H54 (cell line): ENCODE measurements around the gene CUL3.

Experiments
- DNase-seq: peaks from one replicate; pipeline ENCODE4 v3.0.0; 2011; ENCODE audit warnings: low spot score, mixed read lengths; ENCODE audit not compliant: insufficient read length
- FAIRE-seq: peaks from 3 replicates; lab custom pipeline; 2011; peaks lifted over from hg19 to GRCh38; lab: Jason Lieb, UNC
- POLR2A ChIP-seq: IDR thresholded peaks from 2 replicates; pipeline ENCODE4 v1.6.1; 2011; ENCODE audit warnings: low read depth, mild to moderate bottlenecking, low read length

CUL3 gene

DNA sequence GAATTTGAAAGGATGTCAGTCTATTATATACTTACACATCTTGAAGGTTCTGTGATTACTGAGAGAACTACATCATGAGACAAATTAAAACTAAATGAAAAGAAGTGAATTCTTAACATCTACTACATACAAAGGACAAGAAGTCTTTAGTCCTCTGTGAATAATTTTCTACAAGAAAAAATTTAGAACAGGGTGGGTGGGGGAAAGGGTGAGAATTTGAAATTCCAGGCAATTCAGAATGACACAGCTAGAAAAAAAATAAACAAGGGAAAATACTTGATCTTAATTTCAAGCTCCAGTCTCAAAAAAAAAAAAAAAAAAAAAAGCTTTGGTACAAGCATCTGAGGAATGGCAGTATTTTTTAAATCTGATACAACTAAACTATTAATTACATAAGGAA, 15.5 kb downstream of the CUL3 start:
- DNase-seq (no peak), FAIRE-seq (no peak)
- TF ChIP-seq POLR2A: no peak

DNA sequence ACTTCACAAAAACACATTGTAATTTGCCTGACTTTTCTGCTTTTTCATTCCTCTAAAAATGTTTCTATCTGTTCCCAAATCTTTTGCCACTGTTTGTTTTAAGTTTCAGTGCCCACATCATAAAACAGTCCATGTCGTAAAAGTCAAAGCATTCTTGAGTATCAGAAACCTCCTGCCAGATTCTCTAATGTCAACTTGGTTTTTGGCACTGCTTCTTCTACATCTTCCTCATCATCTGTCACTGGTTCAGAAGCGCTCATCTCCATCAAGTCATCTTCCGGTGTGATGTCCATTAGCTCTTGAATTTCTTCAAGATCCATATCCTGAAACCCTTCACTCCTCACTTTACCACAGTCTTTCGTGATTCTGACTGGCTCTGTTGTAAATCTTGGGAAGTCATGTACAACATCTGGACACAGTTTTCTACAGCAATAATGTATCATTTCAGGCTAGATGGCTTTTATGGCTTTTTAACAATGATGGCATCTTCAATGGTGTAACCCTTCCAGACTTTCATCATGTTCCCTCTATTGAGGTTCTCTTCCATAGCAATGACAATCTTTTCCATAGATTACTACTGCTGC, 19.6 kb downstream of the CUL3 start:
- FAIRE-seq (no peak), DNase-seq (no peak)
- TF ChIP-seq POLR2A: no peak

DNA sequence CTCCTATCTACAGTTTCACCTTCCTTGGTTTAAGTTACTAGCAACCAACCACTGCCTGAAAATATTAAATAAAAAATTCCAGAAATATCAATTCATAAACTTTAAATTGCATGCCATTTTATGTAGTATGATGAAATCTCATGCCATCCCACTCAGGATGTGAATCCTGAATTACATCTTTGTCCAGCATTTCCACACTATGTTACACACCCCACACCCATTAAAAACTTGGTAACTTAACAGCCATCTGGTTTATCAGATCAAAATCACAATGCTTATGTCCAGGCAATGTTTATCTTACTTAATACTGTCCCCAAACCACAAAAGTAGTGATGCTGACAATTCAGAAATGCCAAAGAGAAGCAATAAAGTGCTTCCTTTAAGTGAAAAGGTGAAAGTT, 21.6 kb downstream of the CUL3 start:
- no peak for FAIRE-seq
- DNase-seq: no peak
- TF ChIP-seq POLR2A: no peak

DNA sequence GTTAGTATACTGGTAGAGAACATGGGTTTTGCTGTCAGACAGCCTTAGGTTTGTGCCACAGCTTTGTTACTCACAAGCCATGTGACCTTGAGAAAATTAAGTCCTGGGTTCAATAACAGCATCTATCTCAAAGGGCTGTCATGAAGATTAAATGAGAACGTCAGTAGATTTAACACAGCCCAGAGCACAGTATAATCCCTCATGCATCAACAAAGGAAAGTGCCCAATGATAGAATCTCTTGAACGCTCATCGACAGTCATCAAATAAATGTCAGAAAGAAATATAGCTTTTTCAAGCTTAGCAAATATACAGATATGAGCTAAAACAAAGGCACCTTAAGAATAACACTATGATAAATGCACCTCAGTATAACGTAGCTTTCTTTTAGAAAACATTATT, 22.3 kb downstream of the CUL3 start:
- DNase-seq (no peak), FAIRE-seq (no peak)
- no peak for TF ChIP-seq POLR2A

DNA sequence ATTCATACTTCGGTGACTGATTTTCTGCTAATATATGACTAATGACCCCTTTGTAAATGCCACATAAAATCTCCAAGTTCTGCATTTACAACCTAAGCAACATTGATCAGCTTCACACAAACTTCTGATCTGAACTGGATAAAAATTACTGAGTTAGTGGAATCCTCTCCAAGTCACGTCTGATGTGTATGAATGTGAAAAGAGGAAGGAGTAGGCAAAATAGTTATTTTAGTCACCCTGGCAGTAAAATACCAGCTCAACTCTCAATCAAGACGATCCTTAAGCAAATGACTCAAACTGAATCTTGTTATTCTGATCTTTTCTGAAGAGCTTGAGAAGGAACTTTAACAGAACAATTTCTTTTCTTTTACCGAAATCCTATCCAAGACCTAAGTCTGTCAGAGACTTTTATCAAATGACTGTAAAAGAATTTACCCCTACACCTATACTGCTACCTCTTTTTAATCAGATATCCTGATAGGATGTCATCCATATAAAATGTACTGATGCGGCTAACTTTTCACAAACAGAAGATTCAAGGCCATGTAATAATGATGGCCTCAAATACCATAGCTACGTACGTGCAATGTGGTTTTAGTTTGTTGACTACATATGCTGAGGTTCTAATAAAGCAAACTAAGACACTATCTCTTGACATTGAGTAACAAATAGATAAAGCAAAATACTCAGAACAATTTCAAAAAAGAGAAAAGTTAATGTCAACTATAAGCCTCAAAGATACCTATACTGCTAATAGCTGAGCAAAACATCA, 23.7 kb downstream of the CUL3 start:
- no peak for DNase-seq
- FAIRE-seq: peak; percentile 36
- no peak for TF ChIP-seq POLR2A

DNA sequence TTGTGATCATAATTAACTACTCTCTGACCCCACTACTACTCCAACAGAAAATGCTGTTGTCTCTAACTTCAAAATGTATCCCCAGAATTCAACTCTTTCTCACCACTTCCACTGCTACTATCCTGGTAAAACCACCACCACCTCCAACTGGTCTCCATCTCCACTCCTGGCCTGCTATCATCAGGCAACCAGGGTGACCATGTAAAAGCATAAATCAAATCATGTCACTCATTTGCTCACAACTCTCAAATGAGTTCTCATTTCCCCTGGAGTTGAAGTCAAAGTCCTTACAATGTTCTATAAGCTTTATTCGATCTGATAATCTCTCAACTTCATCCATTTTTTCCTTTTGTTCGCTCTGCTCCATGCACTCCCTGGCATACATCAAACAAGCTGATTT, 24.6 kb downstream of the CUL3 start:
- no peak for TF ChIP-seq POLR2A
- DNase-seq (no peak), FAIRE-seq (no peak)

DNA sequence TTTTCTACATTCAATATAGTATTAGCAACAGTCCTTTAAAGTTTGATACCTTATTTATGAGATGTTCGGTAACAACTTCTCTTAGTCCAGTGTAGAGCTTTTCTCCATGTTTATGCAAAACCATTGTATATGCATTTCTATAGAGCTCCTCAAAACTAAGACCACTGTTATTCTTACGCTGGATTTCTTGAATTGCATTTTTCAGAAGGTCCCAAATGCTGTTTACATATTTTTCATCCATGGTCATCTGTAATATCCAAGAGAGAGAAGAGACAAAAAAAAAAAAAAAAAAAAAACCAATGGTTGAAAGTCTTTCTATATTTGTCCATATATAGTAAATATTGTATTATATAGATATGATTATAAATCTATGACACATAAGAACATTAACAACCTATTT, 27.6 kb downstream of the CUL3 start:
- DNase-seq: no peak
- no peak for TF ChIP-seq POLR2A
- no peak for FAIRE-seq

DNA sequence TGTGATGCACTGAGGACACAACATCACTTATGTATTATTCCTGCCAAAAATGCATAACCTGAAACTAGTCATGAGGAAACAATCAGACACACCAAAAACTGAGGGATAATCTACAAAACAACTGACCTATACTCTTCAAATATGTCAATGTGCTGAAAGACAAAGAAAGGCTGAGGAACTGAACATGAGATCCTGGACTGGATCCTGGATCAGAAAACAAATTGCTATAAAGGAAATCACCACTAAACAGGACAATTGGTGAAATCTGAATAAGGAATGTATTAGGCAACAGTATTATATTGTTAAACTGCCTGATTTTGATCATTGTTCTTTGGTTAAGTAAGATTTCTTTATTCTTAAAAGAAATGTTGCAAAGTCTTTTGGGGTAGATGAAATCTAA, 28.8 kb downstream of the CUL3 start:
- FAIRE-seq (peak; percentile 38), DNase-seq (no peak)
- TF ChIP-seq POLR2A: no peak

DNA sequence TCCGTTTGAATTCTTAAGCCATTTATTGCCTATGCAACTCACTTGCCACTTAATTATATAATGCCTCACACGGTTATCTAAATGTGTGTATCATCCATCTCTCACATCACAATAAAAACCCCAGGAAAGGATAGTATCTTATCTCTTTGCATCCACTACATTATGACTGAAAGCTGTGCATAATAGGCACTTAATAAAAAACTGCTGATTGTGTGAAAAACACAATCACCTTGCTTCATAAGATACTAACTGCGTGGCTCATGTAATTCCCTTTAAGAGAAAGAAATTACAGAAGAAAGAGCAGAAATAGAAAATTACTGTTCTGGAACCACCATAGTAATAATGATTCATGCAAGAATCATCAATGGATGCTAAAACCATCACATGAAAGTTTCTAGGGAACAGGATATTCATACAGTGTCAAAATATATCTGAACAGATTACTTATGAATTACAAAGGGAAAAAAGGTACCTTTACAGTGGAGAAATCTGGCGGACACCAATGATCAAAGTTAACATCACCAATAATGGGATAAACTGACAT, 29.3 kb downstream of the CUL3 start:
- TF ChIP-seq POLR2A: no peak
- DNase-seq (no peak), FAIRE-seq (no peak)

DNA sequence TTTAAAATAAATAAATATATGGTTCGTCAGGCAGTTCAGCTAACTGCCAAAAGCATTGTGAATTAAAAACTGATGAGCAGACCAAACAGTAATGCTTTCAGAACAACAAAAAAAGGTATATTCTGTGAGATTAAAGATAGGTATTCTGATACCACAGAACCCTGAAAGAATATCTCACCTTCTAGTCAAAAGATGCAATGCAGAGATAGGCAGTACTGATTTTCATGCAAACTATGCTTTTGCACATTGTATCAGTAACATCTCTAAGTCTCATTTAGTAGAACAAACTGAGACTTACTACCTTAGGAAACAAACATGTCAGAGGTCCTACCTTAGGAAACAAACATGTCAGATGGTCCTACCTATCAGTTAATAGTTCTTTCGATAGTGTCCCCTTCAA, 32.4 kb downstream of the CUL3 start:
- DNase-seq (no peak), FAIRE-seq (no peak)
- TF ChIP-seq POLR2A: no peak

DNA sequence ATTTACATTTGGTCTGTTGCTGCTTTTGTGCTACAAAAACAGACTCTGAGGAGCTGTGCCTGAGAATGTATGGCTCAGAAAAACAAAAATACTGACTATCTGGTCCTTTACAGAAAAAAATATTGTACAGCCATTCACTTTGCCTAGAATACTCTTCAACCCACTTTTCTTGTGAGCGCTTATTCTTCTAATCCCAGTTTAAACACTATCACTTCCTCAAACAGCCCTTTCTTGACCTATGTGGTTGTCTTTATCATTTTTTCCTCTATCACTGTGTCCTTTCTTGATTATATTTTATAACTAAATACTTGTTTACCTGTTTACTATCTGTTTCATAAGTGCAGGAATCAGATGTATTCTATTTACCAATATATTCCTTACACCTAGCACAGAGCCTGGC, 33.5 kb downstream of the CUL3 start:
- DNase-seq: no peak
- FAIRE-seq: no peak

DNA sequence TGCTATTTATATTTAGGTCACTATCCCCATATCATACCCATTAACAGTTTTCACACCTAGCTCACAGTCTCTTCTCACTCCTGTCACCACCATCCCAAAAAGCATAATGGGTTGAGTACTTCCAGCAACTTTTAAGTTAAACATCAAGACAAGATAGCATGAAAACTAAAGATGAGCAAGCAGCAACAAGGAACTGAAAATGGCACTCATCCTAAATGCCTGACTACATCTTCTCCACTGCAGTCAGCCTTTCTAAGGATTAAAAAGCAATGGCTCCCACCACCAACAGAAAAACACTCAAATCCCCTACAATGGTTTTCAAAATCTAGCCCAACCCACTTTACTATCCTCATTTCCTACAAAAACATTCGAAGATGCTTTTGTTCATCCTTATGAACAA, 38.2 kb downstream of the CUL3 start:
- no peak for DNase-seq
- peak; percentile 33 for FAIRE-seq
- TF ChIP-seq POLR2A: no peak

More for the DNA sequence above, 33.5 kb downstream of the CUL3 start:
- TF ChIP-seq POLR2A: no peak

DNA sequence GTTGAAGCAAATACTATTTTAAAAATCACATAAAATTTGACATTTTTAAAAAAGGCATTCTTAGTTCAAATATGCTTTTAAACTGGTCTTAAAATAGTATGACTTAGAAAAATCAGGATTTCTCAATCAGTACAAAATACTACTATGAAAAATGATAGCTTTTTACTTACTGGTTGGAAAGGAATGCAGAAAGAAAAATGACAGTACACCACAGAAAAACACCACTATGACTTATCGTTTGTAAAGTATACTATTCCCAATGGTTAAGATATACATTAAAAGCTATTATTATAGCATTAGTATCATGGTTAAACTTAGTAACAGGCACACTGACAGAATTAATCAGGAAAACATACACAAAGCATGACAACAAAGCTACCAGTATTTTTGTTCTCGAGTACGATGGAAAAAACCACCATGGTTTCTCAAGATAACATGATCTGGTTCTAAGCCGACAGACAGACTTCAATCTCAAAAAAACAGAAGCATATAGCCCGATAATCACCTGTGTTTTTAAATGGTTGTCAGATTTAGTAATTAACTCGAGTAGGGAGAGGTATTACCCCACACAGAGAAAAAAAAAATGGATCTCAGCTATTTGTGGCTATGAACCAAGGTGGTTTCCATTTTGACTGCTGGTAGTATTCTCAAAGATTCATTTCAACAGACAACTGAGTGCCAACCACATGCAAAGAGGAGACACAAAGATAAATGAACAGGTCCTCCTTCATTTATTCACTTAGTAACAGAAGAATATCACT, 39.1 kb downstream of the CUL3 start:
- DNase-seq: no peak
- no peak for TF ChIP-seq POLR2A
- no peak for FAIRE-seq

DNA sequence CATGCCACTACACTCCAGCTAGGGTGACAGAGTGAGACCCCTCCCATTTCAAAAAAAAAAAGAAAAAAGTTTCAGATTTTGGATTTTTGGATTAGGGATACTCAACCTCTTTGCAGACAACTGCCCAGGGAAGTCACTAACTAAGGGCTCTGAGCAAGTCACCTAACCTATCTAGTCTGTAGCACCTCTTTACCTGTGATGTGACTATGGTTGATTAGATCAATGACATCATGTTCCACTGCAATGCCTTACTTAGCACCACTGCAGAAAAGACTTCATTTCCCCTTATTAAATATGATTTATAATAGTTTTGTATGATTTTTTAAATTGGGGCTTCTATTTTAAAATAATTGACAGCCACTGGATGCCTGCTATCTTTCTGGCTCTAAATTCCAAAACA, 41.2 kb downstream of the CUL3 start:
- no peak for TF ChIP-seq POLR2A
- FAIRE-seq (no peak), DNase-seq (no peak)
